GM21786 (cell line): Measurements from ENCODE around the gene ROCK1.
"Not testable (repeated sequence)": the region's sequence is repeated elsewhere in the genome, so short reads cannot be mapped to it uniquely, and the experiment has no call there.

Experiments used
- ATAC-seq: cut with Tn5 transposase; IDR thresholded peaks from one replicate; pipeline ENCODE4 v1.9.1; 2021; ENCODE audit not compliant: unreplicated experiment

ROCK1 gene

GRCh38 chr18:21111346-21112139, at the start of gene ROCK1:
Gene ROCK1 (minus strand): TSS chr18:21111813. CDS start chr18:21110910, 903 bp downstream.
- ATAC-seq = peak; percentile 93

GRCh38 chr18:21155443-21155842, 43.8 kb upstream of the ROCK1 start:
- ATAC-seq = no peak

GRCh38 chr18:21146016-21146415, 34.4 kb upstream of the ROCK1 start:
- ATAC-seq = no peak

- no peak for ATAC-seq
These were observed 33.8 kb upstream of the ROCK1 start for GRCh38 chr18:21145371-21145770.

- no peak for ATAC-seq
These were observed 30.2 kb upstream of the ROCK1 start for GRCh38 chr18:21141668-21142422.

- ATAC-seq = not testable (repeated sequence)
These were observed 26.3 kb upstream of the ROCK1 start for GRCh38 chr18:21137719-21138488.

- no peak for ATAC-seq
These were observed 23.3 kb upstream of the ROCK1 start for GRCh38 chr18:21134895-21135294.

GRCh38 chr18:21132398-21132918, 20.8 kb upstream of the ROCK1 start:
- ATAC-seq = no peak

GRCh38 chr18:21131698-21132227, 20.1 kb upstream of the ROCK1 start:
- ATAC-seq = no peak

GRCh38 chr18:21129566-21130216, 18.1 kb upstream of the ROCK1 start:
- no peak for ATAC-seq

- no peak for ATAC-seq
These were observed 11.8 kb upstream of the ROCK1 start for GRCh38 chr18:21123290-21123926.

- no peak for ATAC-seq
These were observed 7.2 kb upstream of the ROCK1 start for GRCh38 chr18:21118806-21119205.

- ATAC-seq = no peak
These were observed 6.0 kb upstream of the ROCK1 start for GRCh38 chr18:21117409-21118131.

- ATAC-seq = no peak
These were observed 4.2 kb upstream of the ROCK1 start for GRCh38 chr18:21115519-21116411.

- no peak for ATAC-seq
These were observed 1.0 kb upstream of the ROCK1 start for GRCh38 chr18:21112543-21113105.

GRCh38 chr18:21112140-21112473, 494 bp upstream of the ROCK1 start:
- peak; percentile 21 for ATAC-seq

- ATAC-seq = peak; percentile 24
These were observed 784 bp downstream of the ROCK1 start for GRCh38 chr18:21110713-21111345.
